IMR-90 (cell line): ENCODE data around the gene LUC7L2. TPM values are rescaled to one million over a fixed set of nuclear protein-coding genes. Genes with fewer than 3 reads are reported as not detected.
A peak's percentile ranks its signal among the peaks of the same experiment; 100 is the strongest.
"Not testable (repeated sequence)": the region's sequence is repeated elsewhere in the genome, so short reads cannot be mapped to it uniquely, and the experiment has no call there.

Experiments
- ATAC-seq: fragments of 200-7000 bp; cut with Tn5 transposase; 2 replicates; pipeline ENCODE4 v1.9.1; 2020; ENCODE audit warnings: low read depth, mild to moderate bottlenecking, moderate library complexity
- BruUV-seq: library from RNA; stranded (reverse); fragments of 400-500 nt; replicated peaks from 2 replicates; lab custom pipeline; 2021; lab: Mats Ljungman, UMichigan
- CTCF ChIA-PET: fragments of 300-600 bp; formaldehyde crosslinking; extraction: SDS; loops from one replicate; lab custom pipeline; 2021; ENCODE audit warnings: antibody characterized with exemption; lab: Yijun Ruan, JAX
- POLR2A ChIA-PET: fragments of 300-600 bp; sonication (Branson Sonifier 250); formaldehyde crosslinking; loops from one replicate; lab custom pipeline; 2022; ENCODE audit warnings: antibody characterized with exemption; ENCODE audit not compliant: unreplicated experiment; lab: Charles Lee
- DNase-seq: peaks from one replicate; pipeline ENCODE4 v3.0.0; 2013
- H2AFZ ChIP-seq: replicated peaks from 2 replicates; pipeline ENCODE3; 2013; ENCODE audit warnings: low read length, mild to moderate bottlenecking; ENCODE audit not compliant: poor library complexity
- H2AK5ac ChIP-seq: 2 replicates; pipeline ENCODE4 v1.6.1; 2013; ENCODE audit warnings: low read depth, low read length, inconsistent platforms
- H2AK9ac ChIP-seq: replicated peaks from 2 replicates; pipeline ENCODE3; 2013; ENCODE audit warnings: mild to moderate bottlenecking, low read depth, low read length, moderate library complexity; ENCODE audit not compliant: poor library complexity
- H2BK120ac ChIP-seq: 2 replicates; pipeline ENCODE4 v1.6.1; 2013; ENCODE audit warnings: low read depth, low read length, inconsistent platforms
- H2BK15ac ChIP-seq: 3 replicates; pipeline ENCODE4 v1.6.1; 2013; ENCODE audit warnings: low read depth, low read length, inconsistent platforms
- H2BK20ac ChIP-seq: 2 replicates; pipeline ENCODE4 v1.6.1; 2013; ENCODE audit warnings: low read depth, mild to moderate bottlenecking, inconsistent platforms, low read length, moderate library complexity
- H2BK5ac ChIP-seq: 2 replicates; pipeline ENCODE4 v1.6.1; 2013; ENCODE audit warnings: mild to moderate bottlenecking, low read depth, low read length, inconsistent platforms; ENCODE audit not compliant: poor library complexity, severe bottlenecking
- H3K14ac ChIP-seq: replicated peaks from 2 replicates; pipeline ENCODE4 v1.6.1; 2013; ENCODE audit warnings: low read depth, low read length, inconsistent platforms
- H3K18ac ChIP-seq: 2 replicates; pipeline ENCODE4 v1.6.1; 2013; ENCODE audit warnings: low read depth, low read length, control low read depth
- H3K23ac ChIP-seq: 2 replicates; pipeline ENCODE4 v1.6.1; 2013; ENCODE audit warnings: low read depth, low read length, inconsistent platforms
- H3K27ac ChIP-seq: 2 replicates; pipeline ENCODE4 v1.5.1; 2013; ENCODE audit warnings: mild to moderate bottlenecking, control low read depth, low read length; ENCODE audit not compliant: insufficient read depth
- H3K27me3 ChIP-seq: 2 replicates; pipeline ENCODE4 v1.6.1; 2013; ENCODE audit warnings: low read length; ENCODE audit not compliant: control insufficient read depth, insufficient read depth
- H3K36me3 ChIP-seq: 2 replicates; pipeline ENCODE4 v1.6.1; 2013; ENCODE audit warnings: low read length, mixed read lengths; ENCODE audit not compliant: control insufficient read depth, insufficient read depth
- H3K4ac ChIP-seq: 2 replicates; pipeline ENCODE4 v1.6.1; 2013; ENCODE audit warnings: low read depth, low read length, inconsistent platforms
- H3K4me1 ChIP-seq: 2 replicates; pipeline ENCODE4 v1.6.1; 2013; ENCODE audit warnings: low read length, mixed read lengths; ENCODE audit not compliant: control insufficient read depth, insufficient read depth
- H3K4me2 ChIP-seq: 2 replicates; pipeline ENCODE4 v1.6.1; 2013; ENCODE audit warnings: low read depth, mild to moderate bottlenecking, control low read depth, low read length, moderate library complexity
- H3K4me3 ChIP-seq: 2 replicates; pipeline ENCODE4 v1.5.1; 2013; ENCODE audit warnings: low read depth, mild to moderate bottlenecking, control low read depth, low read length, moderate library complexity; ENCODE audit not compliant: insufficient read depth
- H3K56ac ChIP-seq: 2 replicates; pipeline ENCODE4 v1.6.1; 2013; ENCODE audit warnings: low read length, inconsistent platforms; ENCODE audit not compliant: insufficient read depth; ENCODE audit errors: extremely low read depth
- H3K79me1 ChIP-seq, 2 experiments: 2 replicates each; pipeline ENCODE4 v1.6.1; 2013; ENCODE audit warnings: low read length in 2 of 2, inconsistent platforms in 1 of 2, low read depth in 1 of 2
- H3K9ac ChIP-seq: 2 replicates; pipeline ENCODE4 v1.6.1; 2013; ENCODE audit warnings: low read depth, low read length, control low read depth
- H3K9me1 ChIP-seq: 2 replicates; pipeline ENCODE4 v1.6.1; 2013; ENCODE audit warnings: low read length, inconsistent platforms; ENCODE audit not compliant: insufficient read depth
- H3K9me3 ChIP-seq: 2 replicates; pipeline ENCODE4 v1.6.1; 2013; ENCODE audit warnings: low read length; ENCODE audit not compliant: control insufficient read depth, insufficient read depth
- H4K20me1 ChIP-seq: 2 replicates; pipeline ENCODE4 v1.6.1; 2013; ENCODE audit warnings: low read length, inconsistent platforms; ENCODE audit not compliant: insufficient read depth
- H4K5ac ChIP-seq: 2 replicates; pipeline ENCODE4 v1.6.1; 2013; ENCODE audit warnings: mild to moderate bottlenecking, low read depth, low read length, control low read depth
- H4K8ac ChIP-seq, 2 experiments: 2 replicates each; pipeline ENCODE4 v1.6.1; 2013; ENCODE audit warnings: low read depth in 2 of 2, low read length in 2 of 2, control low read depth in 1 of 2, inconsistent platforms in 1 of 2
- H4K91ac ChIP-seq: 2 replicates; pipeline ENCODE4 v1.6.1; 2013; ENCODE audit warnings: low read depth, low read length, inconsistent platforms; ENCODE audit not compliant: insufficient read depth
- CHD1 ChIP-seq: IDR thresholded peaks from 2 replicates; pipeline ENCODE4 v1.6.1; 2012; ENCODE audit warnings: low read depth, low read length, improper control_type of control experiment
- CTCF ChIP-seq: conservative IDR thresholded peaks from 2 replicates; pipeline ENCODE4 v1.5.1; 2012; ENCODE audit warnings: mild to moderate bottlenecking, low read depth, low read length, improper control_type of control experiment
- MAFK ChIP-seq: IDR thresholded peaks from 2 replicates; pipeline ENCODE4 v1.6.1; 2012; ENCODE audit warnings: low read depth, low read length, improper control_type of control experiment
- WGBS, 2 experiments: methylation state at CpG; one replicate each; pipeline versions ENCODE4 v1.1.5 to v1.1.7; 2013; ENCODE audit warnings: missing lambda C conversion rate in 2 of 2; ENCODE audit not compliant: insufficient read length in 1 of 2; ENCODE audit errors: extremely low coverage in 2 of 2; 5-methylcytosine and 5-hydroxymethylcytosine counted together
- dilution Hi-C: fragments of 300-500 bp; cut with HindIII; formaldehyde crosslinking; loops from one replicate; pipeline ENCODE4 v1.14.3; 2018; ENCODE audit warnings: low sequenced_read_pairs; ENCODE audit not compliant: unreplicated experiment
- in situ Hi-C: fragments of 300-500 bp; cut with MboI; formaldehyde crosslinking; loops from 3 replicates; pipeline ENCODE4 v1.14.3; 2019; ENCODE audit warnings: low sequenced_read_pairs, inconsistent platforms, mixed read lengths
- intact Hi-C: fragments of 100-400 bp; cut with micrococcal nuclease; formaldehyde crosslinking; loops from 2 replicates; pipeline ENCODE4 v1.10.0; 2022
- polyA plus RNA-seq, 3 experiments: library from polyadenylated mRNA; depleted of rRNA; stranded (reverse); fragments of >200 nt; gene quantifications; 2 replicates each; pipeline ENCODE4 v1.2.3, GENCODE V29; 2012; ENCODE audit warnings: low replicate concordance in 1 of 3
- total RNA-seq: library from RNA; depleted of rRNA; stranded (reverse); fragments of >200 nt; gene quantifications from 2 replicates; pipeline ENCODE4 v1.2.3, GENCODE V29; 2012

LUC7L2 gene
- total and polyA plus RNA-seq, 2 of the 4 experiments (the other 2 are of a cell fraction), result 14.9 to 31.8 TPM

GRCh38 chr7:139407555-139407954 is 47.9 kb downstream of the LUC7L2 start:
- in situ Hi-C loops (no loop called here), dilution Hi-C loops (no loop called here), intact Hi-C loops (no loop called here)
- no peak overlapping the region for H2AK9ac ChIP-seq
- H4K8ac ChIP-seq, result no peak overlapping the region
- H2AFZ ChIP-seq, result no peak overlapping the region
- no peaks in the 10 kb centered on the region for H3K9me3 ChIP-seq
- no peaks in the 10 kb centered on the region for H3K4me1 ChIP-seq
- H3K27me3 ChIP-seq, result no peaks in the 10 kb centered on the region
- POLR2A ChIA-PET, result no interaction called here
- no peak overlapping the region for H3K9ac ChIP-seq
- no peak overlapping the region for H3K4ac ChIP-seq
- no peak overlapping the region for H3K4me3 ChIP-seq
- TF ChIP-seq MAFK, result peak; percentile 29; the same call in 1 of the 2 replicates
- TF ChIP-seq CHD1, result no peak
- no peak for TF ChIP-seq CTCF
- no CpG with 5 or more reads among the region's 1 CpG for WGBS, 2 experiments
- H3K9me1 ChIP-seq, result no peaks in the 10 kb centered on the region
- H2BK15ac ChIP-seq, result no peak overlapping the region
- no peak overlapping the region for H3K27ac ChIP-seq
- H4K20me1 ChIP-seq, result no peaks in the 10 kb centered on the region
- H3K36me3 ChIP-seq, result peaks cover 33% of the 10 kb centered on the region
- H3K4me2 ChIP-seq, result no peak overlapping the region
- H3K14ac ChIP-seq, result no peak overlapping the region
- BruUV-seq, result no TSS peak
- CTCF ChIA-PET, result no interaction called here
- H2AK5ac ChIP-seq, result no peak overlapping the region
- H4K5ac ChIP-seq, result no peak overlapping the region
- no peak overlapping the region for H3K56ac ChIP-seq
- no peak overlapping the region for H3K23ac ChIP-seq
- no peak overlapping the region for H2BK5ac ChIP-seq
- H3K79me1 ChIP-seq, result peaks cover 15 to 23% of the 10 kb centered on the region in 2 experiments
- ATAC-seq, result no peak
- DNase-seq, result no peak
- no peak overlapping the region for H3K18ac ChIP-seq
- no peak overlapping the region for H2BK20ac ChIP-seq
- H2BK120ac ChIP-seq, result no peak overlapping the region
- no peak overlapping the region for H4K91ac ChIP-seq

GRCh38 chr7:139414743-139415402 is 55.2 kb downstream of the LUC7L2 start:
- ATAC-seq, H4K91ac ChIP-seq, dilution Hi-C loops, H2AK9ac ChIP-seq, CTCF ChIA-PET, H2BK120ac ChIP-seq, H2BK20ac ChIP-seq, H2BK5ac ChIP-seq, BruUV-seq, H2BK15ac ChIP-seq, H4K5ac ChIP-seq, H3K56ac ChIP-seq, H3K9me3 ChIP-seq, in situ Hi-C loops, H3K4me1 ChIP-seq, H3K4ac ChIP-seq, H3K4me2 ChIP-seq, H3K27me3 ChIP-seq, H3K9me1 ChIP-seq, POLR2A ChIA-PET, H3K9ac ChIP-seq, H3K4me3 ChIP-seq, H3K18ac ChIP-seq, H2AFZ ChIP-seq, H3K27ac ChIP-seq, H4K8ac ChIP-seq, DNase-seq, H4K20me1 ChIP-seq, H3K14ac ChIP-seq, H3K23ac ChIP-seq, H2AK5ac ChIP-seq: not testable (repeated sequence)
- Histone ChIP-seq H3K79me1 (peaks cover 7 to 13% of the 10 kb centered on the region in 2 experiments; a peak in 3 of 4 replicates), H3K36me3 (peaks cover 31% of the 10 kb centered on the region)
- 100% methylated on average over 2 of the region's 6 CpGs for WGBS, 2 experiments
- intact Hi-C loops, result loop anchor here (5.0 kb wide), 1 partner anchor 53 kb away; no protein-coding TSS in a partner anchor
